ENCODE results near the gene IRF2.

- TF ChIP-seq GABPA (IDR thresholded peaks at IDR 0.05; ENCODE audit: borderline replicate concordance, insufficient read depth, low read length), result no peak
- TF ChIP-seq POLR2A (IDR thresholded peaks at IDR 0.05; ENCODE audit: control extremely low read depth in 1 of 2, low read depth in 2 of 2, low read length in 2 of 2), result no peak
- TF ChIP-seq, protein P1, sequence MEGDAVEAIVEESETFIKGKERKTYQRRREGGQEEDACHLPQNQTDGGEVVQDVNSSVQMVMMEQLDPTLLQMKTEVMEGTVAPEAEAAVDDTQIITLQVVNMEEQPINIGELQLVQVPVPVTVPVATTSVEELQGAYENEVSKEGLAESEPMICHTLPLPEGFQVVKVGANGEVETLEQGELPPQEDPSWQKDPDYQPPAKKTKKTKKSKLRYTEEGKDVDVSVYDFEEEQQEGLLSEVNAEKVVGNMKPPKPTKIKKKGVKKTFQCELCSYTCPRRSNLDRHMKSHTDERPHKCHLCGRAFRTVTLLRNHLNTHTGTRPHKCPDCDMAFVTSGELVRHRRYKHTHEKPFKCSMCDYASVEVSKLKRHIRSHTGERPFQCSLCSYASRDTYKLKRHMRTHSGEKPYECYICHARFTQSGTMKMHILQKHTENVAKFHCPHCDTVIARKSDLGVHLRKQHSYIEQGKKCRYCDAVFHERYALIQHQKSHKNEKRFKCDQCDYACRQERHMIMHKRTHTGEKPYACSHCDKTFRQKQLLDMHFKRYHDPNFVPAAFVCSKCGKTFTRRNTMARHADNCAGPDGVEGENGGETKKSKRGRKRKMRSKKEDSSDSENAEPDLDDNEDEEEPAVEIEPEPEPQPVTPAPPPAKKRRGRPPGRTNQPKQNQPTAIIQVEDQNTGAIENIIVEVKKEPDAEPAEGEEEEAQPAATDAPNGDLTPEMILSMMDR (IDR thresholded peaks at IDR 0.05; ENCODE audit: control extremely low read depth in 1 of 3, insufficient read depth in 1 of 3, low read depth in 1 of 3, low read length in 3 of 3), result no peak
- no peak for TF ChIP-seq CREB1 (IDR thresholded peaks at IDR 0.05)
Observed at GRCh38 chr4:184348311-184349233, 125.8 kb downstream of the IRF2 start.
